HG03060 (cell line): ENCODE results near the gene UTY.
"Not testable (repeated sequence)": the region's sequence is repeated elsewhere in the genome, so short reads cannot be mapped to it uniquely, and the experiment has no call there.

Experiments used
- ATAC-seq: cut with Tn5 transposase; IDR thresholded peaks from one replicate; pipeline ENCODE4 v1.9.1; 2021; ENCODE audit warnings: low read depth, moderate number of reproducible peaks; ENCODE audit not compliant: unreplicated experiment

UTY gene

GRCh38 chrY:13312966-13313365, 166.9 kb downstream of the UTY start:
- ATAC-seq: no peak

DNA sequence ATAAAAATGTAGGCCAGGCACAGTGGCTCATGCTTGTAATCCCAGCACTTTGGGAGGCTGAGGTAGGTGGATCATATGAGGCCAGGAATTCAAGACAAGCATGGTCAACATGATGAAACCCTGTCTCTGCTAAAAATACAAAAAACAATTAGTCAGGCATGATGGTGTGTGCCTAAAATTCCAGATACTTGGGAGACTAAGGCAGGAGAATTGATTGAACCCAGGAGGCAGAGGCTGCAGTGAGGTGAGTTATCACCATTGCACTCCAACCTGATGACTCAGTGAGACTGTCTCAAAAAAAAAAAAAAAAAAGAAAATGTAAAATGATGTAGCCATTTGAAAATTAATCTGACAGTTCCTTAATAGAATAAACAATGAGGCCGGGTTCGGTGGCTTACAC, 171.9 kb downstream of the UTY start:
- ATAC-seq: no peak

DNA sequence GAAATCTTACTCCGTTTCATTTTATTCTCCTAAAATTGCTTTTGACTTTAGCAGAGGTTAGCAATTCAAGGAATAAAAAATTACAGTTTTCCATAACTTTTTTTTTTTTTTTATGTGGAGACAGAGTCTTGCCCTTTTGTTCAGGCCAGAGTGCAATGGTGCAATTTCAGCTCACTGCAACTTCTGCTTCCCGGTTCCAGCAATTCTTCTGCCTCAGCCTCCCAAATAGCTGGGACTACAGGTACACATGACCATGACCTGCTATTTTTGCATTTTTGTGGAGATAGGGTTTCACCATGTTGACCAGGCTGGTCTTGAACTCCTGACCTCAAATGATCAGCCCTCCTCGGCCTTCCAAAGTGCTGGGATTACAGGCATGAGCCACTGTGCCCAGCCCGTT, 179.0 kb downstream of the UTY start:
- ATAC-seq: no peak

DNA sequence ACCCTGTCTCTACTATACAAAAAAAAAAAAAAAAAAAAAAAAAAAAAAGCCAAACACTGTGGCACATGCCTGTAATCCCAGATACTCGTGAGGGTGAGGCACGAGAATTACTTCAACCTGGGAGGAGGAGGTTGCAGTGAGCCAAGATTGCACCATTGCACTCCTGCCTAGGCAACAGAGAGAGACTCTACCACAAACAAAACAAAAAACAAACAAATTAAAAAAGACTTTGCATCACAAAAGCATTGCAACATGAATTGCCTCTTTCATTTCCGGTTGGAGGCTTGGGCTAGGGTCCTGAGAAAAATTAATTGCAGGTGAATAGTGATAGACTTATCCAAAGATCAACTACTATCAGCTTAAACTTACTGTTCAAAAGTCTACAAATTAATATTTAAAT, 180.4 kb downstream of the UTY start:
- ATAC-seq: no peak

- ATAC-seq: no peak
Observed at GRCh38 chrY:13296176-13296890, 183.5 kb downstream of the UTY start.

GRCh38 chrY:13295026-13295425, 184.8 kb downstream of the UTY start:
- ATAC-seq: no peak

- no peak for ATAC-seq
Observed at GRCh38 chrY:13291199-13291598, 188.6 kb downstream of the UTY start.

DNA sequence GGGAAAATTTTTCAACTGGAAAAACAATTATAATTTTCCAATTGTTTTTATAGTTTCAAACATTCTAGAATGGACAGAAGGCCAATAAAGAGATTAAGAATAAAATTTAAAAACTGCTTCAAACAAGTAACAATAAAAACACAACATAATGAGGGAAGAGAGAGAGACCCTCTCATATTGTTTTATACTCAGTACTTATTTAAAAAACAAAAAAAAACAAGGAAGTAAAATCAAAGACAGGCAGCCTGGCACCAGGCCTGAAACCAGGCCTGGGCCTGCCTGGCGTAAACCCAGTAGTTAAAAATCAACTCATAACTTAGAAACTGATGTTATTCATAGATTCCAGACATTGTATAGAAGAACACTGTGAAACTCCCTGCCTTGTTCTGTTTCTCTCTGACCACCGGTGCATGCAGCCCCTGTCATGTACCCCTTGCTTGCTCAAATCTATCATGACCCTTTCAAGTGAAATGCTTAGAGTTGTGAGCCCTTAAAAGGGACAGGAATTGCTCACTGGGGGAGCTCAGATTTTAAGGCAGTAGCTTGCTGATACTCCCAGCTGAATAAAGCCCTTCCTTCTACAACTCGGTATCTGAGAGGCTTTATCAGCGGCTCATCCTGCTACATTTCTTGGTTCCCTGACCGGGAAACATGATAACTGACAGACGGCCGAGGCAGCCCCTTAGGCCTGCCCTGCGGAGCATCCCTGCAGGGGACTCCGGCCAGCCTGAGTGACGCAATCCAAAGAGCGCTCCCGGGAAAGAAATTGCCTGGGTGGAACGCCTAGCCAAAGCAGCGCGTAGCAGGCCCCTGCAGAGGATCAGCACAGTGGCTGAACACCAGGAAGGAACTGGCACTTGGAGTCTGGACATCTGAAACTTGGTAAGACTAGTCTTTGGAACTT, 197.4 kb downstream of the UTY start:
- not testable (repeated sequence) for ATAC-seq

- ATAC-seq: no peak
Observed at GRCh38 chrY:13279561-13279960, 200.3 kb downstream of the UTY start.

GRCh38 chrY:13271706-13272105, 208.1 kb downstream of the UTY start:
- no peak for ATAC-seq

DNA sequence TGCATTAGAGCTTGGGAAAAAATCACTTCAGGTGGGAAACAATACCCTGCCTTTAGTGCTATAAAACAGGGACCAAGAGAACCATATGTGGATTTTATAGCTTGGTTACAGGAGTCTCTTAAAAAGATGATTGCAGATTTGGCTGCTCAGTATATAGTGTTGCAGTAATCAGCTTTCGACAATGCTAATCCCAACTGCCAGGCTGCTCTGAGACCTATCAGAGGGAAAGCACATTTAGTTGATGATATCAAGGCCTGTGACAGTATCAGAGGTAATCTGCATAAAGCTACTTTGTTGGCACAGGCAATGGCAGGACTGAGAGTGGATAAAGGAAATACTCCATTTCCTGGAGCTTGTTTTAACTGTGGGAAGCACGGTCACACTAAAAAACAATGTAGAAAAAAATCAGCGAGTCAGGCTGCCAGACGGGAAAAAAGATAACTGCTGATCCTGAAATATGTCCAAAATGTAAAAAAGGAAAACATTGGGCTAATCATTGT, 225.8 kb downstream of the UTY start:
- not testable (repeated sequence) for ATAC-seq

- ATAC-seq: no peak
Observed at GRCh38 chrY:13250421-13250820, 229.4 kb downstream of the UTY start.

DNA sequence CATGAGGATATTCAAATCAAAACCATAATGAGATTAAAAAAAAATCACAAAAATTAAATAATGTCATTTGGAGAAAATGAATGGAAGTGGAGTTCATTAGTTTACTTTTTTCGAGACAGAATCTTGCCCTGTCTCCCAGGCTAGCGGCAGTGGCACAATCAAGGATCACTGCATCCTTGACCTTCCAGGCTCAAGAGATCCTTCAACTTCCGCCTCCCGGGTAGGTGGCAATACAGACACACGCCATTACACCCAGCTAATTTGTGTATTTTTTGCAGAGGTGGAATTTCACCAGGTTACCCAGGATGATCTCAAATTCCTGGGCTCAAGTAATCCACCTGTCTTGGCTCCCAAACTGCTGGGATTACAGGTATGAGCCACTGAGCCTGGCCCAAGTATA, 236.1 kb downstream of the UTY start:
- no peak for ATAC-seq

DNA sequence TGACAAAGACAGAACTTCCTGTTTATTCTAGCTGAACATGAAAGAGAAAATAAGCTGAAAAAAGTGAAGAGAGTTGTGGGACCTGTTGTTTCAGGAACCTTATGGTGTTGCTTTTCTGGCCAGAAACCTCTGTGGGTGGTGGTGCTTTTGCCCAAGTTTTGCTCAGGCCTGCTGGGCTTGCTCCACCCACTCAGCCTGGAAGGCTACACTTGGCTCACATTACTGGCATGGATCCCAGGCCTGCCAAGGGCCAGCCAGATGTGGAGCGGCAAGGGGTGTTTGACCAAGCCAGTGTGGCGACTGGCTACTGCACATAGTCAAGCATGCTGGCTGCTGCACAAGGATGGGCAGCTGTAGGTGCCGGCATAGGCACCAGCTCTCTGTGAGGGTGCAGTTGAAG, 245.9 kb downstream of the UTY start:
- ATAC-seq: no peak

- ATAC-seq: no peak
Observed at GRCh38 chrY:13233118-13233517, 246.7 kb downstream of the UTY start.

DNA sequence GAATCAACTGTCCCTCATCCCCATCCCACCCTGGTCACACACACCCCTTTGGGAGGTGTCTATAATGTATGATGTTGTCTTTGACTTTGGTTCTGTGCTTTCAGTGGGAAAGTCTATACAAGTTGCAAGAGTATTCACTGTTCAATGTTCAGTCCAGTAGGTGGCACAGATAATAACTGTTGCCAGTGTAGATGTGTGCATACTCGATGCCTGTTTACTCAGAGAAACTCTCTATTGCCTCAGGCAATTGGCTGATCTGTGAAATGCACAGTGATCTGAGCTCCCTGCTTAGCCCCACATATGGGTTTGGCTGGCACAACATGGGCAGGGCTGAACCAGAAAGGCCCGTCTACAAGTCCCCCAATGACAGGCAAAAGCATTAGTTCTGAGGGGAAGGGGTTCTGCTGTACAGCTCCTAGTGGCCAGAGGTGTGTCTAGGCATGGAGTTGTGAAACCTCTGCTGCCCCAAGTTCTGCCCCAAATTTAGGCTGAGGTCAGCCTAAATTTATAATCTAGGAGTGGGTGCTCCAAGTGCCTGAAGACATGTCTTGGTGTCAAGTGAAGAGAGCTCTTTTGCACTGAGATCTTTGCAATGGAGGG, 252.4 kb downstream of the UTY start:
- ATAC-seq: no peak

GRCh38 chrY:13210961-13211646, 268.7 kb downstream of the UTY start:
- ATAC-seq: no peak

DNA sequence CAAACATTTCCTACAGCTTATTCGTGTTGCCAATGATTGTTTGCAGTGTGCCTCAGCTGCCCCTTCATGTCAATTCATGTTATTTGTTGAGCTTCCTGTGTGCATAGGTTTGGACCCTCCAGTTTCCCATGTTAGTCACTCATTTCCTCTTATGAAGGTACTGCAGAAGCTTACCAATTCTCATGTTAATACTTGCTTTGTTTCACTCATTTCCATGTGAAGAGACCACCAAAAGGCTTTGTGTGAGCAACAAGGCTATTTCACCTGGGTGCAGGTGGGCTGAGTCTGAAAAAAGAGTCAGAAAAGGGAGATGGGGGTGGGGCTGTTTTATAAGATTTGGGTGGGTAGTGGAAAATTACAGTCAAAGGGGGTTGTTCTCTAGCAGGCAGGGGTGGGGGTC, 274.6 kb downstream of the UTY start:
- no peak for ATAC-seq
